Esophagus squamous epithelium (tissue), 5 donors: Measurements from ENCODE around the gene ASH1L. TPM values are rescaled to one million over a fixed set of nuclear protein-coding genes. Genes with fewer than 3 reads are reported as not detected.
"Not testable (repeated sequence)": the region's sequence is repeated elsewhere in the genome, so short reads cannot be mapped to it uniquely, and the experiment has no call there.

Experiments
- DNase-seq: peaks from one replicate; lab custom pipeline; 2025; lab: John Stamatoyannopoulos, UW
- H3K27ac ChIP-seq, 4 donors: fragments of 200-600 bp; sonication (generic); one replicate each; pipeline ENCODE4 v1.5.1; 2016 to 2019; ENCODE audit warnings: mild to moderate bottlenecking in 1 of 4
- H3K27me3 ChIP-seq, 4 donors: fragments of 200-600 bp; sonication (generic); 1 replicate in 3 of 4; 2 replicates in 1 of 4; pipeline versions ENCODE4 v1.5.1 to v1.6.0; 2017 to 2021; ENCODE audit warnings: antibody characterized with exemption in 1 of 4
- H3K36me3 ChIP-seq, 3 donors: fragments of 200-600 bp; sonication (generic); one replicate each; pipeline ENCODE4 v1.5.1; 2016 to 2019
- H3K4me1 ChIP-seq, 3 donors: fragments of 200-600 bp; sonication (generic); one replicate each; pipeline ENCODE4 v1.5.1; 2017 to 2019
- H3K4me3 ChIP-seq, 4 donors: fragments of 200-600 bp; sonication (generic); 1 replicate in 3 of 4; 2 replicates in 1 of 4; pipeline ENCODE4 v1.5.1; 2016 to 2019; ENCODE audit warnings: mild to moderate bottlenecking in 2 of 4, moderate library complexity in 1 of 4
- H3K9me3 ChIP-seq, 3 donors: fragments of 200-600 bp; sonication (generic); one replicate each; pipeline ENCODE4 v1.5.1; 2016 to 2019
- CTCF ChIP-seq, 6 experiments: fragments of 450-650 bp in 4 of 6; fragments of 200-600 bp in 2 of 6; sonication (generic) in 2 of 6; IDR thresholded peaks; one replicate each; pipeline ENCODE4 v1.5.1; 2016 to 2019; ENCODE audit warnings: antibody characterized with exemption in 6 of 6, mild to moderate bottlenecking in 4 of 6, moderate library complexity in 4 of 6
- POLR2A ChIP-seq, 4 donors: fragments of 450-650 bp; IDR thresholded peaks; one replicate each; pipeline ENCODE4 v1.6.1; 2017; ENCODE audit warnings: antibody characterized with exemption in 4 of 4, mild to moderate bottlenecking in 4 of 4, moderate library complexity in 3 of 4
- WGBS, 2 donors: methylation state at CpG; one replicate each; pipeline ENCODE4 v1.1.5; 2018; 5-methylcytosine and 5-hydroxymethylcytosine counted together
- intact Hi-C: fragments of 100-400 bp; cut with DNase I; formaldehyde crosslinking; loops from one replicate; pipeline ENCODE4 v1.15.0; 2022
- total RNA-seq, 4 donors: library from RNA; depleted of rRNA; stranded (reverse); fragments of >200 nt; gene quantifications; one replicate each; pipeline ENCODE4 v1.1.0, GENCODE V29; 2016
- donor health status: DM: yes; HTN: yes; CAD: no.

Gene ASH1L
- total RNA-seq, 4 donors from 2014 or later = 27.6 to 57.4 (median 31.2) TPM

GRCh38 chr1:155453141-155453540, 109.5 kb downstream of the ASH1L start:
- no peak overlapping the region for H3K4me3 ChIP-seq
- H3K4me1 ChIP-seq = peaks cover 0 to 11% (median 0%) of the 10 kb centered on the region in 3 donors
- H3K27me3 ChIP-seq = no peaks in the 10 kb centered on the region
- 87 to 98% methylated on average over 6 of the region's 7 CpGs for WGBS, 2 donors
- no peaks in the 10 kb centered on the region for H3K9me3 ChIP-seq
- intact Hi-C loops = no loop called here
- no peak for TF ChIP-seq POLR2A (IDR thresholded peaks at IDR 0.05)
- no peak for TF ChIP-seq CTCF (IDR thresholded peaks at IDR 0.05)
- H3K36me3 ChIP-seq = peaks cover 0 to 82% (median 6%) of the 10 kb centered on the region in 3 donors
- H3K27ac ChIP-seq = no peak overlapping the region
- DNase-seq = no peak

- 89 to 93% methylated on average over 7 of the region's 7 CpGs for WGBS, 2 donors
- TF ChIP-seq POLR2A (IDR thresholded peaks at IDR 0.05) (no peak), CTCF (IDR thresholded peaks at IDR 0.05) (no peak)
- H3K27ac ChIP-seq = no peak overlapping the region
- no peaks in the 10 kb centered on the region for H3K9me3 ChIP-seq
- H3K36me3 ChIP-seq = peaks cover 0 to 85% (median 6%) of the 10 kb centered on the region in 3 donors
- DNase-seq = no peak
- intact Hi-C loops = no loop called here
- H3K27me3 ChIP-seq = no peaks in the 10 kb centered on the region
- peaks cover 0 to 5% (median 0%) of the 10 kb centered on the region in 3 donors for H3K4me1 ChIP-seq
- no peak overlapping the region for H3K4me3 ChIP-seq
Observed at GRCh38 chr1:155451199-155451598, 111.4 kb downstream of the ASH1L start.

- WGBS, 2 donors = 100% methylated on average over 3 to 6 of the region's 6 CpGs
- H3K4me3 ChIP-seq, DNase-seq, H3K27me3 ChIP-seq, intact Hi-C loops, H3K9me3 ChIP-seq, H3K27ac ChIP-seq, H3K4me1 ChIP-seq: not testable (repeated sequence)
- peaks cover 0 to 33% (median 0%) of the 10 kb centered on the region in 3 donors for H3K36me3 ChIP-seq
Observed at GRCh38 chr1:155442431-155442830, 120.2 kb downstream of the ASH1L start.

GRCh38 chr1:155437405-155437804, 125.2 kb downstream of the ASH1L start:
- H3K27ac ChIP-seq = no peak overlapping the region
- TF ChIP-seq POLR2A (IDR thresholded peaks at IDR 0.05) (no peak), CTCF (IDR thresholded peaks at IDR 0.05) (no peak)
- no peak overlapping the region for H3K4me3 ChIP-seq
- intact Hi-C loops = no loop called here
- 95 to 99% methylated on average over 4 of the region's 4 CpGs for WGBS, 2 donors
- no peaks in the 10 kb centered on the region for H3K9me3 ChIP-seq
- H3K4me1 ChIP-seq = peaks cover 0 to 5% (median 0%) of the 10 kb centered on the region in 3 donors
- no peak for DNase-seq
- no peaks in the 10 kb centered on the region for H3K27me3 ChIP-seq
- H3K36me3 ChIP-seq = peaks cover 0 to 68% (median 2%) of the 10 kb centered on the region in 3 donors

GRCh38 chr1:155433831-155434389, 128.7 kb downstream of the ASH1L start:
- intact Hi-C loops, DNase-seq: not testable (repeated sequence)
- H3K36me3 ChIP-seq = peaks cover 0 to 89% (median 2%) of the 10 kb centered on the region in 3 donors

GRCh38 chr1:155433128-155433830, 129.3 kb downstream of the ASH1L start:
- not testable (repeated sequence) for H3K27me3 ChIP-seq, H3K4me3 ChIP-seq

More at GRCh38 chr1:155433831-155434389, 128.7 kb downstream of the ASH1L start:
- not testable (repeated sequence) for H3K27me3 ChIP-seq, H3K4me1 ChIP-seq, H3K27ac ChIP-seq, H3K9me3 ChIP-seq, H3K4me3 ChIP-seq
- 95 to 100% methylated on average over 3 to 10 of the region's 14 CpGs for WGBS, 2 donors

More at GRCh38 chr1:155433128-155433830, 129.3 kb downstream of the ASH1L start:
- DNase-seq, H3K4me1 ChIP-seq, intact Hi-C loops, H3K27ac ChIP-seq, H3K9me3 ChIP-seq: not testable (repeated sequence)
- H3K36me3 ChIP-seq = peaks cover 0 to 89% (median 2%) of the 10 kb centered on the region in 3 donors
- WGBS, 2 donors = 89 to 96% methylated on average over 11 of the region's 23 CpGs
